Rectal smooth muscle tissue (tissue), 1 donor: ENCODE results near the gene C11orf86.

Experiments
- H3K27ac ChIP-seq: one replicate; pipeline ENCODE4 v1.7.0; 2013; ENCODE audit warnings: low read depth, low read length, inconsistent platforms
- H3K27me3 ChIP-seq: one replicate; pipeline ENCODE4 v1.7.0; 2013; ENCODE audit warnings: low read length; ENCODE audit not compliant: control insufficient read depth, insufficient read depth
- H3K36me3 ChIP-seq: one replicate; pipeline ENCODE4 v1.7.0; 2013; ENCODE audit warnings: low read length; ENCODE audit not compliant: control insufficient read depth, insufficient read depth
- H3K4me1 ChIP-seq: one replicate; pipeline ENCODE4 v1.7.0; 2013; ENCODE audit warnings: low read length; ENCODE audit not compliant: control insufficient read depth, insufficient read depth
- H3K4me3 ChIP-seq: one replicate; pipeline ENCODE4 v1.7.0; 2013; ENCODE audit warnings: low read length
- H3K9ac ChIP-seq: one replicate; pipeline ENCODE4 v1.7.0; 2013; ENCODE audit warnings: low read length

Gene C11orf86

DNA sequence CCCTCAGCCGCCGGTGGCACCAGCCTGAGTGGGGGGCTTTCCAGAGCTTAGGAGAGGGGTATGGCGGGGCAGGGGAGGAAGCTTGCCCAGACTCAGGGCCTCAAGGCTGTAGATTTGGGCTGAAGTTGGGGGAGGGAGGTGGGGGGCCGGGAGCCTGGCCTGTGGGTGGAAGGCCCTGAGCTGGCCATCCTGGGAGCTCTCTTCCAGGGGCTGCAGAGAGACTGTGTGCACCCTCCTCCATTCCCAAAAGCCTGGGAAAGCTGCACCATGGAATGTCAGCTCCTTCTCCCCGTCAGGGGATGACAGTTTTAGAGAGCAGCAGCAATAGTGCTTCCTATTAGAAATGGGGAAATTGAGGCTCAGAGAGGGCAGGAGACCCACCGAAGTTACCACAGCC lies 48.9 kb downstream of the C11orf86 start:
- Histone ChIP-seq H3K27me3 (peaks cover 15% of the 10 kb centered on the region), H3K36me3 (no peaks in the 10 kb centered on the region), H3K4me3 (peak overlapping the region; percentile 54), H3K9ac (no peak overlapping the region), H3K27ac (no peak overlapping the region), H3K4me1 (no peaks in the 10 kb centered on the region)

DNA sequence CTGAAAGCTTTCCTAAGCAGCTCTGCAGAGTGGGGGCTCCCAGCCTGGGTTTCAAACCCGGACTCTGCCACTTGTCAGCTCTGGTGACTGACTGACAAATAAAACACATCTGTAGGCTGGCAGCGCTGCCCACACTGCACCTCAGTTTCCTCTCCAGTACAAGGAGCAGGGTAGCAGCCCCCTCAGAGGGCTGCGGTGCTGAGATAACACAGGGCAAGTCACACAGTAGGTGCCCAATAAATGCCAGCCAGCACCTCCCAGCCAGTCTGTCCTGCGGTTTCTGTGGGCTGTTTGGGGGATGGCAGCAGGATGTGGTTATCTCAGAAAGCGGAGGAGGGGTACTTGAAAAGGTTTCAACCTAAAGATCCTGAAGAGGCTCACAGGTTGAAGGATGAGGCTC lies 49.3 kb downstream of the C11orf86 start:
- no peak overlapping the region for H3K4me3 ChIP-seq
- H3K36me3 ChIP-seq, result no peaks in the 10 kb centered on the region
- H3K27ac ChIP-seq, result no peak overlapping the region
- H3K9ac ChIP-seq, result no peak overlapping the region
- H3K27me3 ChIP-seq, result peaks cover 15% of the 10 kb centered on the region
- H3K4me1 ChIP-seq, result no peaks in the 10 kb centered on the region

DNA sequence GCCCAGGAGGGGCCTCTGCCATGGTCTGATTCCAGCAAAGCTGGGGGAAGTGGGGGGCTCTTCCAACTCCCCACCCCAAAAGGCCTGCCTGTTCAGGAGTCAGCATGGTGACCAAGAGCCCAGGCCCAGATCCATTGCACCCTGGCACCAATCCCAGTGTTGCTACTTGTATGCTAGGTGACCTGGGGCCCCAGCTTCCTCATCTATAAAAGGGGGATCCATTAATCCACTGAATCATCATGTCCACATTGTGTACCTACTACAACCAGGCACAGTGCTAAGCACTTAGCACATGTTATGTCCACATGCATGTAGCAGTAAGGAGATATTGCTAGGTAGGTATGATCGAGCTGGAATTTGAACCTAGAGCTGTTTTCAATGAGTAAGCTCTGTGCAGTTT lies 49.9 kb downstream of the C11orf86 start:
- H3K4me3 ChIP-seq, result no peak overlapping the region
- no peaks in the 10 kb centered on the region for H3K36me3 ChIP-seq
- H3K27me3 ChIP-seq, result peaks cover 15% of the 10 kb centered on the region
- H3K4me1 ChIP-seq, result no peaks in the 10 kb centered on the region
- no peak overlapping the region for H3K9ac ChIP-seq
- H3K27ac ChIP-seq, result no peak overlapping the region

DNA sequence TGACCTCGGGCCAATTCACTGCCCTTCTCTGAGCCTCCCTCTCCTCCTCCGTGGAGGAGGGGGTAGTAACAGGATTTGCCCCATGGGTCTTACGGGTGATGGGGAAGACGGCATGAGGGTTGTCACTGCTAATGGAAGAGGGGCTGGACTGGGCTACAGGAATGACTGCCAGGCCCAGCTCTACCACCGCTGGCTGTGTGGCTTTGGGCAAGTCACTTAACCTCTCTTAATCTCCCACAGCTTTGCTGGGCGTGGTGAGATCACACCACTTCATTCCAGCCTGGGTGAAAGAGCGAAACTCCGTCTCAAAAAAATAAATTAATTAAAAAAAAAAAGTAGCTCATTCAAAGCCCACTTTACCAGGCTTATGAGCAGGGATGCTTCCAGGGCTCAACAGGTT lies 50.6 kb downstream of the C11orf86 start:
- no peak overlapping the region for H3K9ac ChIP-seq
- H3K36me3 ChIP-seq, result no peaks in the 10 kb centered on the region
- no peak overlapping the region for H3K4me3 ChIP-seq
- no peak overlapping the region for H3K27ac ChIP-seq
- H3K4me1 ChIP-seq, result no peaks in the 10 kb centered on the region
- H3K27me3 ChIP-seq, result peaks cover 15% of the 10 kb centered on the region
